CD4-positive, alpha-beta T cell treated with Interleukin-6 for 4 hours (primary cell): ENCODE measurements around the gene CPAMD8.
A peak's percentile ranks its signal among the peaks of the same experiment; 100 is the strongest.

Experiments used
- DNase-seq: peaks from one replicate; pipeline ENCODE4 v3.0.0-alpha.2; 2020; ENCODE audit warnings: mixed read lengths

Gene CPAMD8

GRCh38 chr19:17026706-17027534 is at the start of gene CPAMD8:
Gene CPAMD8, minus strand, starts transcription at chr19:17026810. Its CDS starts 168 bp downstream, at chr19:17026642.
- no peak for DNase-seq

- DNase-seq = peak; percentile 49
Observed at GRCh38 chr19:17075864-17076542, 49.4 kb upstream of the CPAMD8 start.

GRCh38 chr19:17075035-17075863 is 48.6 kb upstream of the CPAMD8 start, which contains the start of the genes HAUS8 and MYO9B:
Gene HAUS8, minus strand, starts transcription at chr19:17075452. Its CDS starts 30 bp downstream, at chr19:17075422.
Gene MYO9B, plus strand, starts transcription at chr19:17075777. Its CDS starts 25,941 bp downstream, at chr19:17101718.
- DNase-seq = peak; percentile 99

- DNase-seq = no peak
Observed at GRCh38 chr19:17074634-17075034, 48.0 kb upstream of the CPAMD8 start.

GRCh38 chr19:17073869-17074633 is 47.4 kb upstream of the CPAMD8 start:
- no peak for DNase-seq

GRCh38 chr19:17070912-17071311 is 44.3 kb upstream of the CPAMD8 start:
- DNase-seq = no peak

- DNase-seq = no peak
Observed at GRCh38 chr19:17070421-17070820, 43.8 kb upstream of the CPAMD8 start.

GRCh38 chr19:17069193-17069592 is 42.6 kb upstream of the CPAMD8 start:
- no peak for DNase-seq

- no peak for DNase-seq
Observed at GRCh38 chr19:17063428-17063827, 36.8 kb upstream of the CPAMD8 start.

- DNase-seq = no peak
Observed at GRCh38 chr19:17061691-17062090, 35.1 kb upstream of the CPAMD8 start.

- no peak for DNase-seq
Observed at GRCh38 chr19:17061205-17061604, 34.6 kb upstream of the CPAMD8 start.

GRCh38 chr19:17060802-17061201 is 34.2 kb upstream of the CPAMD8 start:
- DNase-seq = no peak

- no peak for DNase-seq
Observed at GRCh38 chr19:17058236-17058635, 31.6 kb upstream of the CPAMD8 start.

GRCh38 chr19:17055636-17056035 is 29.0 kb upstream of the CPAMD8 start:
- DNase-seq = no peak

- DNase-seq = no peak
Observed at GRCh38 chr19:17054746-17055145, 28.1 kb upstream of the CPAMD8 start.

- DNase-seq = peak; percentile 22
Observed at GRCh38 chr19:17052439-17052838, 25.8 kb upstream of the CPAMD8 start.

GRCh38 chr19:17049711-17050280 is 23.2 kb upstream of the CPAMD8 start:
- DNase-seq = no peak

GRCh38 chr19:17048885-17049453 is 22.4 kb upstream of the CPAMD8 start:
- DNase-seq = no peak

GRCh38 chr19:17045907-17046502 is 19.4 kb upstream of the CPAMD8 start:
- no peak for DNase-seq

GRCh38 chr19:17043744-17044143 is 17.1 kb upstream of the CPAMD8 start:
- no peak for DNase-seq

- DNase-seq = no peak
Observed at GRCh38 chr19:17041976-17042375, 15.4 kb upstream of the CPAMD8 start.
